Uterus (tissue), 2 donors: ENCODE results near the gene FGF14.

ENCODE experiments used
- CTCF ChIP-seq, 4 experiments: fragments of 200-600 bp in 2 of 4; fragments of 450-650 bp in 2 of 4; sonication (generic) in 2 of 4; IDR thresholded peaks; one replicate each; pipeline ENCODE4 v1.5.1; 2016 to 2019; ENCODE audit warnings: antibody characterized with exemption in 4 of 4, mild to moderate bottlenecking in 2 of 4, moderate library complexity in 1 of 4
- POLR2A ChIP-seq, 2 donors: fragments of 450-650 bp; IDR thresholded peaks; one replicate each; pipeline ENCODE4 v1.6.1; 2016; ENCODE audit warnings: antibody characterized with exemption in 2 of 2, mild to moderate bottlenecking in 1 of 2, moderate library complexity in 1 of 2

GRCh38 chr13:102298051-102298450 lies 103.8 kb downstream of the FGF14 start:
- TF ChIP-seq CTCF (IDR thresholded peaks at IDR 0.05) (no peak), POLR2A (IDR thresholded peaks at IDR 0.05) (no peak)
